ENCODE results near the gene MYBL2. TPM values are rescaled to one million over a fixed set of nuclear protein-coding genes. Genes with fewer than 3 reads are reported as not detected.

Gene MYBL2
- total RNA-seq, 1 experiment from 2014 or later, result 95.9 TPM

- ChIA-PET CTCF (interaction anchor here (0.6 to 1.2 kb wide), 4 partner anchors 96 to 335 kb away, joined by 3 to 12 read pairs (median 4); no protein-coding TSS in a partner anchor), POLR2A (ENCODE audit: unreplicated experiment) (interaction anchor here (0.7 kb wide), 1 partner anchor 177 kb away, joined by 4 read pairs; no protein-coding TSS in a partner anchor)
- no peak overlapping the region for H3K4me2 ChIP-seq (ENCODE audit: low read length)
- H2AFZ ChIP-seq (ENCODE audit: low read length), result no peak overlapping the region
- H3K9me3 ChIP-seq (ENCODE audit: low read length), result no peaks in the 10 kb centered on the region
- no peaks in the 10 kb centered on the region for H3K79me2 ChIP-seq (ENCODE audit: low read length)
- H3K27ac ChIP-seq (ENCODE audit: low read length), result no peak overlapping the region
- no peaks in the 10 kb centered on the region for H3K9me2 ChIP-seq (replicated peaks; ENCODE audit: low read length)
- no peak overlapping the region for H3K9ac ChIP-seq (ENCODE audit: low read length)
- ATAC-seq (no peak), DNase-seq (no peak)
- peaks cover 32% of the 10 kb centered on the region for H3K4me1 ChIP-seq (ENCODE audit: insufficient read depth, low read length)
- no peaks in the 10 kb centered on the region for H3K27me3 ChIP-seq (ENCODE audit: low read length)
- no peak for TF ChIP-seq EZH2 (IDR thresholded peaks at IDR 0.05; ENCODE audit: low read length, unreplicated experiment)
- TF ChIP-seq EZH2phosphoT487 (IDR thresholded peaks at IDR 0.05; ENCODE audit: borderline replicate concordance, low read length), result no peak
- no peak overlapping the region for H3K4me3 ChIP-seq (ENCODE audit: low read length)
- no peaks in the 10 kb centered on the region for H3K36me3 ChIP-seq (ENCODE audit: low read depth, low read length)
- no peaks in the 10 kb centered on the region for H4K20me1 ChIP-seq (ENCODE audit: low read length)
- intact Hi-C loops (cut with micrococcal nuclease), result no loop called here
- H3F3A ChIP-seq (ENCODE audit: low read length, unreplicated experiment), result no peaks in the 10 kb centered on the region
- no TSS peak for BruUV-seq (replicated peaks)
Observed at GRCh38 chr20:43748274-43748673, 81.4 kb downstream of the MYBL2 start.

- Histone ChIP-seq H3K27ac (ENCODE audit: low read length) (no peak overlapping the region), H3K4me3 (ENCODE audit: low read length) (no peak overlapping the region), H3K36me3 (ENCODE audit: low read depth, low read length) (no peaks in the 10 kb centered on the region), H4K20me1 (ENCODE audit: low read length) (no peaks in the 10 kb centered on the region), H2AFZ (ENCODE audit: low read length) (peak overlapping the region; percentile 39), H3K4me2 (ENCODE audit: low read length) (peak overlapping the region; percentile 24), H3K79me2 (ENCODE audit: low read length) (no peaks in the 10 kb centered on the region), H3K9ac (ENCODE audit: low read length) (no peak overlapping the region), H3K4me1 (ENCODE audit: insufficient read depth, low read length) (peaks cover 32% of the 10 kb centered on the region), H3F3A (ENCODE audit: low read length, unreplicated experiment) (no peaks in the 10 kb centered on the region), H3K9me3 (ENCODE audit: low read length) (no peaks in the 10 kb centered on the region), H3K27me3 (ENCODE audit: low read length) (no peaks in the 10 kb centered on the region), H3K9me2 (replicated peaks; ENCODE audit: low read length) (no peaks in the 10 kb centered on the region)
- intact Hi-C loops (cut with micrococcal nuclease), result loop anchor here (1.0 to 10.0 kb wide), 2 partner anchors 195 to 330 kb away; no protein-coding TSS in a partner anchor
- POLR2A ChIA-PET (ENCODE audit: unreplicated experiment), result no interaction called here
- TF ChIP-seq EZH2phosphoT487 (IDR thresholded peaks at IDR 0.05; ENCODE audit: borderline replicate concordance, low read length) (no peak), CTCF (conservative IDR thresholded peaks at IDR 0.05; ENCODE audit: low read depth, low read length) (peak; percentile 99), EZH2 (IDR thresholded peaks at IDR 0.05; ENCODE audit: low read length, unreplicated experiment) (no peak)
- CTCF ChIA-PET, result interaction anchor here (0.6 to 1.2 kb wide), 6 partner anchors 95 to 579 kb away, joined by 3 to 5 read pairs (median 4); no protein-coding TSS in a partner anchor
- no TSS peak for BruUV-seq (replicated peaks)
- ATAC-seq (peak; percentile 71), DNase-seq (peak; percentile 88)
Observed at GRCh38 chr20:43749734-43750294, 82.9 kb downstream of the MYBL2 start.

- Histone ChIP-seq H4K20me1 (ENCODE audit: low read length) (no peaks in the 10 kb centered on the region), H3K9ac (ENCODE audit: low read length) (no peak overlapping the region), H3K9me3 (ENCODE audit: low read length) (no peaks in the 10 kb centered on the region), H3K9me2 (replicated peaks; ENCODE audit: low read length) (no peaks in the 10 kb centered on the region), H3K4me2 (ENCODE audit: low read length) (peak overlapping the region; percentile 46), H3F3A (ENCODE audit: low read length, unreplicated experiment) (no peaks in the 10 kb centered on the region), H3K4me1 (ENCODE audit: insufficient read depth, low read length) (peaks cover 32% of the 10 kb centered on the region), H3K27ac (ENCODE audit: low read length) (peak overlapping the region; percentile 18), H3K36me3 (ENCODE audit: low read depth, low read length) (no peaks in the 10 kb centered on the region), H3K27me3 (ENCODE audit: low read length) (no peaks in the 10 kb centered on the region), H3K79me2 (ENCODE audit: low read length) (no peaks in the 10 kb centered on the region), H3K4me3 (ENCODE audit: low read length) (no peak overlapping the region), H2AFZ (ENCODE audit: low read length) (no peak overlapping the region)
- BruUV-seq (replicated peaks), result no TSS peak
- POLR2A ChIA-PET (ENCODE audit: unreplicated experiment), result no interaction called here
- peak; percentile 17 for DNase-seq
- intact Hi-C loops (cut with micrococcal nuclease), result loop anchor here (1.0 to 10.0 kb wide), 2 partner anchors 94 to 194 kb away; no protein-coding TSS in a partner anchor
- ATAC-seq, result no peak
- CTCF ChIA-PET, result interaction anchor here (0.5 to 1.2 kb wide), 5 partner anchors 90 to 302 kb away, joined by 3 to 6 read pairs (median 3); no protein-coding TSS in a partner anchor
- TF ChIP-seq EZH2phosphoT487 (IDR thresholded peaks at IDR 0.05; ENCODE audit: borderline replicate concordance, low read length) (no peak), EZH2 (IDR thresholded peaks at IDR 0.05; ENCODE audit: low read length, unreplicated experiment) (no peak), CTCF (conservative IDR thresholded peaks at IDR 0.05; ENCODE audit: low read depth, low read length) (no peak)
Observed at GRCh38 chr20:43750774-43751166, 83.9 kb downstream of the MYBL2 start.

Measured in PC-3 (cell line).